Measurements from ENCODE around the gene SRPK2. TPM values are rescaled to one million over a fixed set of nuclear protein-coding genes. Genes with fewer than 3 reads are reported as not detected.

SRPK2 gene
- total and polyA plus RNA-seq, 4 donors = 7.8 to 19.7 (median 16.7) TPM

DNA sequence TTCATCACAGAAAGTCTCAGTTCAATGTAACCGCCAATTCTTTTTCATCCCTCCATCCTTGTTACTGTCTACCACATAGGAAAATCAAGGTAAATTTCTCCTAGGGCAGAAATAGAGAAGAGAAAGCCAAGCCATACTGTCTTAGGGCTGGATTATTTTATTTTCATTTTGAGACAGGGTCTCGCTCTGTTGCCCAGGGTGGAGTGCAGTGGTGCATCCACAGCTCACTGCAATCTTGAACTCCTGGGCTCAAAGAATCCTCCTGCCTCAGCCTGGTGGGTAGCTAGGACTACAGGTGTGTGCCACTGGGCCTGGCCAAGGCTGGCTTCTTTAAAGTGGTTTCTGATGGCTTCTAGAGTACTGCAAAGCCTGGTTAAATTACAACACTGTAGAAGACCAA, 181.7 kb downstream of the SRPK2 start:
- Histone ChIP-seq H3K9me3 (ENCODE audit: control insufficient read depth in 4 of 4, low read length in 3 of 4) (no peaks in the 10 kb centered on the region), H3K4me3 (ENCODE audit: low read depth in 1 of 3, low read length in 3 of 3) (no peak overlapping the region), H3K27ac (ENCODE audit: low read depth in 1 of 2, low read length in 2 of 2) (no peak overlapping the region), H3K4me1 (ENCODE audit: control insufficient read depth in 4 of 4, insufficient read depth in 4 of 4, low read length in 3 of 4) (peaks cover 0 to 7% (median 4%) of the 10 kb centered on the region in 4 donors), H3K27me3 (ENCODE audit: control insufficient read depth in 4 of 4, insufficient read depth in 4 of 4, low read length in 3 of 4) (no peaks in the 10 kb centered on the region), H3K9ac (ENCODE audit: low read depth in 1 of 2, low read length in 2 of 2) (no peak overlapping the region), H3K36me3 (ENCODE audit: control insufficient read depth in 4 of 4, insufficient read depth in 3 of 4, low read depth in 1 of 4, low read length in 3 of 4) (peaks cover 0 to 3% (median 0%) of the 10 kb centered on the region in 4 donors)
- no peak for DNase-seq (ENCODE audit: low spot score)
- no peak for TF ChIP-seq HNF4G (IDR thresholded peaks at IDR 0.05)
- TF ChIP-seq EGR1 (IDR thresholded peaks at IDR 0.05; ENCODE audit: low read depth in 2 of 2) = no peak
- no peak for TF ChIP-seq TAF1 (conservative IDR thresholded peaks at IDR 0.05)
- TF ChIP-seq JUND (IDR thresholded peaks at IDR 0.05) = no peak
- TF ChIP-seq RAD21 (IDR thresholded peaks at IDR 0.05) = no peak
- no peak for TF ChIP-seq GABPA (IDR thresholded peaks at IDR 0.05 in 1 of 2, conservative IDR thresholded peaks at IDR 0.05 in 1 of 2)
- no peak for TF ChIP-seq SP1 (IDR thresholded peaks at IDR 0.05)
- TF ChIP-seq RXRA (IDR thresholded peaks at IDR 0.05) = no peak
- TF ChIP-seq FOXA2 (IDR thresholded peaks at IDR 0.05) = no peak
- WGBS = 96% methylated on average over 2 of the region's 2 CpGs

GRCh38 chr7:105205592-105206237, 183.0 kb downstream of the SRPK2 start:
- Histone ChIP-seq H3K27me3 (ENCODE audit: control insufficient read depth in 4 of 4, insufficient read depth in 4 of 4, low read length in 3 of 4) (no peaks in the 10 kb centered on the region), H3K4me1 (ENCODE audit: control insufficient read depth in 4 of 4, insufficient read depth in 4 of 4, low read length in 3 of 4) (peaks cover 0 to 3% (median 1%) of the 10 kb centered on the region in 4 donors), H3K9ac (ENCODE audit: low read depth in 1 of 2, low read length in 2 of 2) (no peak overlapping the region), H3K36me3 (ENCODE audit: control insufficient read depth in 4 of 4, insufficient read depth in 3 of 4, low read depth in 1 of 4, low read length in 3 of 4) (peaks cover 0 to 3% (median 0%) of the 10 kb centered on the region in 4 donors), H3K4me3 (ENCODE audit: low read depth in 1 of 3, low read length in 3 of 3) (no peak overlapping the region), H3K27ac (ENCODE audit: low read depth in 1 of 2, low read length in 2 of 2) (no peak overlapping the region), H3K9me3 (ENCODE audit: control insufficient read depth in 4 of 4, low read length in 3 of 4) (no peaks in the 10 kb centered on the region)
- TF ChIP-seq EGR1 (IDR thresholded peaks at IDR 0.05; ENCODE audit: low read depth in 2 of 2) = no peak
- no peak for TF ChIP-seq NR2F2 (IDR thresholded peaks at IDR 0.05)
- TF ChIP-seq ATF3 (IDR thresholded peaks at IDR 0.05) = no peak
- WGBS = 86% methylated on average over 7 of the region's 7 CpGs
- DNase-seq (ENCODE audit: low spot score) = no peak

DNA sequence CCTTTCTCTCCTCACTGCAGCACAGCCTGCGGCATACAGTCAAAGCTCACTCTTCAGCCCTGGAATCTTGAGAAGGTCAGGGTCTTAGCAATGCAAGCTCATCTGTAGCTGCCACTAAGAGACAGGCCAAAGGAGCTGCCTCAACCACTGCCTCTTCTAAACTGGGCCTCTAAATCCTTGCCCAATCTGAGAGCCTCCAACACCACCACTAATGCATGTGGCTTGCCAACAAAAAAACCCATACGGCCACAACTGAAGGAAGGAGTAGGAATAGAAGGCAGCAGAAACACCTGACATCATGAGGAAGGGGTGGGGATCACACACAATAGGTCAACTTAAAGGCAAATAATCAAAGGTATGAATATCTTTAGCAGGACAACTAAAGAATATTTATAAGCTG, 183.8 kb downstream of the SRPK2 start:
- H3K27me3 ChIP-seq (ENCODE audit: control insufficient read depth in 4 of 4, insufficient read depth in 4 of 4, low read length in 3 of 4) = no peaks in the 10 kb centered on the region
- 92% methylated on average over 2 of the region's 2 CpGs for WGBS
- no peak overlapping the region for H3K9ac ChIP-seq (ENCODE audit: low read depth in 1 of 2, low read length in 2 of 2)
- peaks cover 0 to 2% (median 0%) of the 10 kb centered on the region in 4 donors for H3K4me1 ChIP-seq (ENCODE audit: control insufficient read depth in 4 of 4, insufficient read depth in 4 of 4, low read length in 3 of 4)
- DNase-seq (ENCODE audit: low spot score) = no peak
- no peaks in the 10 kb centered on the region for H3K9me3 ChIP-seq (ENCODE audit: control insufficient read depth in 4 of 4, low read length in 3 of 4)
- no peak overlapping the region for H3K4me3 ChIP-seq (ENCODE audit: low read depth in 1 of 3, low read length in 3 of 3)
- H3K36me3 ChIP-seq (ENCODE audit: control insufficient read depth in 4 of 4, insufficient read depth in 3 of 4, low read depth in 1 of 4, low read length in 3 of 4) = peaks cover 0 to 3% (median 0%) of the 10 kb centered on the region in 4 donors
- H3K27ac ChIP-seq (ENCODE audit: low read depth in 1 of 2, low read length in 2 of 2) = no peak overlapping the region
- TF ChIP-seq ZBTB33 (IDR thresholded peaks at IDR 0.05) (no peak), YY1 (IDR thresholded peaks at IDR 0.05) (no peak), EGR1 (IDR thresholded peaks at IDR 0.05; ENCODE audit: low read depth in 2 of 2) (no peak), NR2F2 (IDR thresholded peaks at IDR 0.05) (no peak), SP1 (IDR thresholded peaks at IDR 0.05) (no peak), HNF4G (IDR thresholded peaks at IDR 0.05) (no peak), HNF4A (conservative IDR thresholded peaks at IDR 0.05) (no peak), ATF3 (IDR thresholded peaks at IDR 0.05) (no peak)
- TF ChIP-seq, protein P1, sequence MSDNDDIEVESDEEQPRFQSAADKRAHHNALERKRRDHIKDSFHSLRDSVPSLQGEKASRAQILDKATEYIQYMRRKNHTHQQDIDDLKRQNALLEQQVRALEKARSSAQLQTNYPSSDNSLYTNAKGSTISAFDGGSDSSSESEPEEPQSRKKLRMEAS (IDR thresholded peaks at IDR 0.05) = no peak
